ENCODE measurements around the gene ATXN1.

DNA sequence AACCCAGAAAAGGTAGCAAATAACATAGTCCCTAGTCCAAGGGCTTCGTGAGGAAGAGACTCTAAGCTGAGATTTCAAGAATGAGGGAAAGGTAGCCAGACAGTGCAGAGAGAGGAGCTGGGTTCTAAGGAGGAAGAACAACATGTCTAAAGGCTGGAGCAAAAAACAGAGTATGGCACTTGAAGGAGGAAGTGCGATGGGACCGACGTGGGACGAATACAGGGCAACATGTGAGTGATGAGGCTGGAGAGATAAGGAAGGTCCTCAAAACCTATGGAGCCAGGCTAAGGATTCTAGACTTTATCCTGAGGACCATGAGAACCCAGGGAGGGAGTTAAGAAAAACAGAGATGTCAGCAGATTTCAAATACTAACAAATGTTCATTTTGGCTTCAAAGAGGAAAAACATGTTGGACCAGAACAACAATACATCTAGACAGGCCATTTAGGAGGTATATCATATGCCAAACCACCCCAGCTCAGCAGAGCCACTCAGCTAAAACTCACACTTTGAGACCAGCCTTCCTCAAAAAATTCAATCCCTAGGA lies 17.5 kb downstream of the ATXN1 start:
- TF ChIP-seq, protein P1, sequence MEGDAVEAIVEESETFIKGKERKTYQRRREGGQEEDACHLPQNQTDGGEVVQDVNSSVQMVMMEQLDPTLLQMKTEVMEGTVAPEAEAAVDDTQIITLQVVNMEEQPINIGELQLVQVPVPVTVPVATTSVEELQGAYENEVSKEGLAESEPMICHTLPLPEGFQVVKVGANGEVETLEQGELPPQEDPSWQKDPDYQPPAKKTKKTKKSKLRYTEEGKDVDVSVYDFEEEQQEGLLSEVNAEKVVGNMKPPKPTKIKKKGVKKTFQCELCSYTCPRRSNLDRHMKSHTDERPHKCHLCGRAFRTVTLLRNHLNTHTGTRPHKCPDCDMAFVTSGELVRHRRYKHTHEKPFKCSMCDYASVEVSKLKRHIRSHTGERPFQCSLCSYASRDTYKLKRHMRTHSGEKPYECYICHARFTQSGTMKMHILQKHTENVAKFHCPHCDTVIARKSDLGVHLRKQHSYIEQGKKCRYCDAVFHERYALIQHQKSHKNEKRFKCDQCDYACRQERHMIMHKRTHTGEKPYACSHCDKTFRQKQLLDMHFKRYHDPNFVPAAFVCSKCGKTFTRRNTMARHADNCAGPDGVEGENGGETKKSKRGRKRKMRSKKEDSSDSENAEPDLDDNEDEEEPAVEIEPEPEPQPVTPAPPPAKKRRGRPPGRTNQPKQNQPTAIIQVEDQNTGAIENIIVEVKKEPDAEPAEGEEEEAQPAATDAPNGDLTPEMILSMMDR (IDR thresholded peaks at IDR 0.05), result no peak
- TF ChIP-seq HDAC2 (IDR thresholded peaks at IDR 0.05) (no peak), EP300 (IDR thresholded peaks at IDR 0.05) (no peak), EHMT2 (IDR thresholded peaks at IDR 0.05; ENCODE audit: low read depth) (no peak), SMC3 (IDR thresholded peaks at IDR 0.05) (no peak), MAFK (IDR thresholded peaks at IDR 0.05; ENCODE audit: partially characterized antibody) (peak; percentile 80), RFX5 (IDR thresholded peaks at IDR 0.05) (no peak)
